IMR-90 (cell line): Measurements from ENCODE around the gene GMCL1. TPM values are rescaled to one million over a fixed set of nuclear protein-coding genes. Genes with fewer than 3 reads are reported as not detected.

Experiments used
- ATAC-seq: fragments of 200-7000 bp; cut with Tn5 transposase; 2 replicates; pipeline ENCODE4 v1.9.1; 2020; ENCODE audit warnings: low read depth, mild to moderate bottlenecking, moderate library complexity
- BruUV-seq: library from RNA; stranded (reverse); fragments of 400-500 nt; replicated peaks from 2 replicates; lab custom pipeline; 2021; lab: Mats Ljungman, UMichigan
- CTCF ChIA-PET: fragments of 300-600 bp; formaldehyde crosslinking; extraction: SDS; loops from one replicate; lab custom pipeline; 2021; ENCODE audit warnings: antibody characterized with exemption; lab: Yijun Ruan, JAX
- POLR2A ChIA-PET: fragments of 300-600 bp; sonication (Branson Sonifier 250); formaldehyde crosslinking; loops from one replicate; lab custom pipeline; 2022; ENCODE audit warnings: antibody characterized with exemption; ENCODE audit not compliant: unreplicated experiment; lab: Charles Lee
- DNase-seq: peaks from one replicate; pipeline ENCODE4 v3.0.0; 2013
- H2AFZ ChIP-seq: replicated peaks from 2 replicates; pipeline ENCODE3; 2013; ENCODE audit warnings: low read length, mild to moderate bottlenecking; ENCODE audit not compliant: poor library complexity
- H2AK5ac ChIP-seq: 2 replicates; pipeline ENCODE4 v1.6.1; 2013; ENCODE audit warnings: low read depth, low read length, inconsistent platforms
- H2AK9ac ChIP-seq: replicated peaks from 2 replicates; pipeline ENCODE3; 2013; ENCODE audit warnings: mild to moderate bottlenecking, low read depth, low read length, moderate library complexity; ENCODE audit not compliant: poor library complexity
- H2BK120ac ChIP-seq: 2 replicates; pipeline ENCODE4 v1.6.1; 2013; ENCODE audit warnings: low read depth, low read length, inconsistent platforms
- H2BK15ac ChIP-seq: 3 replicates; pipeline ENCODE4 v1.6.1; 2013; ENCODE audit warnings: low read depth, low read length, inconsistent platforms
- H2BK20ac ChIP-seq: 2 replicates; pipeline ENCODE4 v1.6.1; 2013; ENCODE audit warnings: low read depth, mild to moderate bottlenecking, inconsistent platforms, low read length, moderate library complexity
- H2BK5ac ChIP-seq: 2 replicates; pipeline ENCODE4 v1.6.1; 2013; ENCODE audit warnings: mild to moderate bottlenecking, low read depth, low read length, inconsistent platforms; ENCODE audit not compliant: poor library complexity, severe bottlenecking
- H3K14ac ChIP-seq: replicated peaks from 2 replicates; pipeline ENCODE4 v1.6.1; 2013; ENCODE audit warnings: low read depth, low read length, inconsistent platforms
- H3K18ac ChIP-seq: 2 replicates; pipeline ENCODE4 v1.6.1; 2013; ENCODE audit warnings: low read depth, low read length, control low read depth
- H3K23ac ChIP-seq: 2 replicates; pipeline ENCODE4 v1.6.1; 2013; ENCODE audit warnings: low read depth, low read length, inconsistent platforms
- H3K27ac ChIP-seq: 2 replicates; pipeline ENCODE4 v1.5.1; 2013; ENCODE audit warnings: mild to moderate bottlenecking, control low read depth, low read length; ENCODE audit not compliant: insufficient read depth
- H3K27me3 ChIP-seq: 2 replicates; pipeline ENCODE4 v1.6.1; 2013; ENCODE audit warnings: low read length; ENCODE audit not compliant: control insufficient read depth, insufficient read depth
- H3K36me3 ChIP-seq: 2 replicates; pipeline ENCODE4 v1.6.1; 2013; ENCODE audit warnings: low read length, mixed read lengths; ENCODE audit not compliant: control insufficient read depth, insufficient read depth
- H3K4ac ChIP-seq: 2 replicates; pipeline ENCODE4 v1.6.1; 2013; ENCODE audit warnings: low read depth, low read length, inconsistent platforms
- H3K4me1 ChIP-seq: 2 replicates; pipeline ENCODE4 v1.6.1; 2013; ENCODE audit warnings: low read length, mixed read lengths; ENCODE audit not compliant: control insufficient read depth, insufficient read depth
- H3K4me2 ChIP-seq: 2 replicates; pipeline ENCODE4 v1.6.1; 2013; ENCODE audit warnings: low read depth, mild to moderate bottlenecking, control low read depth, low read length, moderate library complexity
- H3K4me3 ChIP-seq: 2 replicates; pipeline ENCODE4 v1.5.1; 2013; ENCODE audit warnings: low read depth, mild to moderate bottlenecking, control low read depth, low read length, moderate library complexity; ENCODE audit not compliant: insufficient read depth
- H3K56ac ChIP-seq: 2 replicates; pipeline ENCODE4 v1.6.1; 2013; ENCODE audit warnings: low read length, inconsistent platforms; ENCODE audit not compliant: insufficient read depth; ENCODE audit errors: extremely low read depth
- H3K79me1 ChIP-seq, 2 experiments: 2 replicates each; pipeline ENCODE4 v1.6.1; 2013; ENCODE audit warnings: low read length in 2 of 2, inconsistent platforms in 1 of 2, low read depth in 1 of 2
- H3K9ac ChIP-seq: 2 replicates; pipeline ENCODE4 v1.6.1; 2013; ENCODE audit warnings: low read depth, low read length, control low read depth
- H3K9me1 ChIP-seq: 2 replicates; pipeline ENCODE4 v1.6.1; 2013; ENCODE audit warnings: low read length, inconsistent platforms; ENCODE audit not compliant: insufficient read depth
- H3K9me3 ChIP-seq: 2 replicates; pipeline ENCODE4 v1.6.1; 2013; ENCODE audit warnings: low read length; ENCODE audit not compliant: control insufficient read depth, insufficient read depth
- H4K20me1 ChIP-seq: 2 replicates; pipeline ENCODE4 v1.6.1; 2013; ENCODE audit warnings: low read length, inconsistent platforms; ENCODE audit not compliant: insufficient read depth
- H4K5ac ChIP-seq: 2 replicates; pipeline ENCODE4 v1.6.1; 2013; ENCODE audit warnings: mild to moderate bottlenecking, low read depth, low read length, control low read depth
- H4K8ac ChIP-seq, 2 experiments: 2 replicates each; pipeline ENCODE4 v1.6.1; 2013; ENCODE audit warnings: low read depth in 2 of 2, low read length in 2 of 2, control low read depth in 1 of 2, inconsistent platforms in 1 of 2
- H4K91ac ChIP-seq: 2 replicates; pipeline ENCODE4 v1.6.1; 2013; ENCODE audit warnings: low read depth, low read length, inconsistent platforms; ENCODE audit not compliant: insufficient read depth
- BHLHE40 ChIP-seq: fragments of 150-350 bp; IDR thresholded peaks from 2 replicates; pipeline ENCODE4 v1.6.1; 2016; ENCODE audit warnings: mild to moderate bottlenecking, low read depth, low read length
- CEBPB ChIP-seq: IDR thresholded peaks from 2 replicates; pipeline ENCODE4 v1.6.1; 2012; ENCODE audit warnings: low read depth, low read length, improper control_type of control experiment
- CHD1 ChIP-seq: IDR thresholded peaks from 2 replicates; pipeline ENCODE4 v1.6.1; 2012; ENCODE audit warnings: low read depth, low read length, improper control_type of control experiment
- CTCF ChIP-seq: conservative IDR thresholded peaks from 2 replicates; pipeline ENCODE4 v1.5.1; 2012; ENCODE audit warnings: mild to moderate bottlenecking, low read depth, low read length, improper control_type of control experiment
- ELK1 ChIP-seq: fragments of 150-350 bp; IDR thresholded peaks from 2 replicates; pipeline ENCODE4 v1.6.1; 2016; ENCODE audit warnings: low read depth, mild to moderate bottlenecking, low read length, moderate library complexity, borderline replicate concordance
- FOS ChIP-seq: fragments of 150-350 bp; IDR thresholded peaks from 2 replicates; pipeline ENCODE4 v1.6.1; 2016; ENCODE audit warnings: low read depth, low read length
- MAFK ChIP-seq: IDR thresholded peaks from 2 replicates; pipeline ENCODE4 v1.6.1; 2012; ENCODE audit warnings: low read depth, low read length, improper control_type of control experiment
- MAZ ChIP-seq: IDR thresholded peaks from 2 replicates; pipeline ENCODE4 v1.6.1; 2012; ENCODE audit warnings: low read depth, mild to moderate bottlenecking, low read length, improper control_type of control experiment, moderate library complexity, borderline replicate concordance
- MXI1 ChIP-seq: IDR thresholded peaks from 2 replicates; pipeline ENCODE4 v1.6.1; 2012; ENCODE audit warnings: low read depth, mild to moderate bottlenecking, low read length, moderate library complexity, borderline replicate concordance
- NFE2L2 ChIP-seq: fragments of 150-350 bp; IDR thresholded peaks from 2 replicates; pipeline ENCODE4 v1.6.1; 2016; ENCODE audit warnings: low read depth, mild to moderate bottlenecking, low read length
- POLR2A ChIP-seq: IDR thresholded peaks from 2 replicates; pipeline ENCODE4 v1.6.1; 2012; ENCODE audit warnings: mild to moderate bottlenecking, low read depth, low read length
- RAD21 ChIP-seq: IDR thresholded peaks from 2 replicates; pipeline ENCODE4 v1.6.1; 2012; ENCODE audit warnings: low read length, improper control_type of control experiment
- RCOR1 ChIP-seq: IDR thresholded peaks from 2 replicates; pipeline ENCODE4 v1.6.1; 2012; ENCODE audit warnings: mild to moderate bottlenecking, low read length, improper control_type of control experiment; ENCODE audit not compliant: insufficient replicate concordance
- RFX5 ChIP-seq: IDR thresholded peaks from 2 replicates; pipeline ENCODE4 v1.8.0; 2012; ENCODE audit warnings: low read depth, mild to moderate bottlenecking, low read length, moderate library complexity
- SMC3 ChIP-seq: fragments of 150-350 bp; IDR thresholded peaks from 2 replicates; pipeline ENCODE4 v1.6.1; 2016; ENCODE audit warnings: low read depth, mild to moderate bottlenecking, antibody characterized with exemption, low read length, moderate library complexity
- USF2 ChIP-seq: fragments of 150-350 bp; IDR thresholded peaks from 2 replicates; pipeline ENCODE4 v1.6.1; 2017; ENCODE audit warnings: mild to moderate bottlenecking, antibody characterized with exemption, low read length, low read depth
- WGBS, 2 experiments: methylation state at CpG; one replicate each; pipeline versions ENCODE4 v1.1.5 to v1.1.7; 2013; ENCODE audit warnings: missing lambda C conversion rate in 2 of 2; ENCODE audit not compliant: insufficient read length in 1 of 2; ENCODE audit errors: extremely low coverage in 2 of 2; 5-methylcytosine and 5-hydroxymethylcytosine counted together
- dilution Hi-C: fragments of 300-500 bp; cut with HindIII; formaldehyde crosslinking; loops from one replicate; pipeline ENCODE4 v1.14.3; 2018; ENCODE audit warnings: low sequenced_read_pairs; ENCODE audit not compliant: unreplicated experiment
- in situ Hi-C: fragments of 300-500 bp; cut with MboI; formaldehyde crosslinking; loops from 3 replicates; pipeline ENCODE4 v1.14.3; 2019; ENCODE audit warnings: low sequenced_read_pairs, inconsistent platforms, mixed read lengths
- intact Hi-C: fragments of 100-400 bp; cut with micrococcal nuclease; formaldehyde crosslinking; loops from 2 replicates; pipeline ENCODE4 v1.10.0; 2022
- polyA plus RNA-seq, 3 experiments: library from polyadenylated mRNA; depleted of rRNA; stranded (reverse); fragments of >200 nt; gene quantifications; 2 replicates each; pipeline ENCODE4 v1.2.3, GENCODE V29; 2012; ENCODE audit warnings: low replicate concordance in 1 of 3
- total RNA-seq: library from RNA; depleted of rRNA; stranded (reverse); fragments of >200 nt; gene quantifications from 2 replicates; pipeline ENCODE4 v1.2.3, GENCODE V29; 2012

GMCL1 gene
- total and polyA plus RNA-seq, 2 of the 4 experiments (the other 2 are of a cell fraction): 2.8 to 3.4 TPM

GRCh38 chr2:69810550-69810949, 18.9 kb upstream of the GMCL1 start:
- Histone ChIP-seq H2BK15ac (no peak overlapping the region), H3K9ac (no peak overlapping the region), H3K23ac (no peak overlapping the region), H2BK120ac (no peak overlapping the region), H3K4ac (no peak overlapping the region), H3K36me3 (peaks cover 30% of the 10 kb centered on the region), H3K18ac (no peak overlapping the region), H3K9me1 (0 out of 2 replicates have a peak, but pooled peaks cover 3% of the 10 kb centered on the region), H2BK20ac (no peak overlapping the region), H3K79me1 (no peaks in the 10 kb centered on the region; a peak in 1 of 4 replicates), H2AFZ (no peak overlapping the region), H3K4me2 (no peak overlapping the region), H2AK5ac (no peak overlapping the region), H4K91ac (no peak overlapping the region), H3K4me3 (no peak overlapping the region), H3K56ac (no peak overlapping the region), H3K4me1 (no peaks in the 10 kb centered on the region), H4K8ac (no peak overlapping the region), H2AK9ac (no peak overlapping the region), H4K5ac (no peak overlapping the region), H2BK5ac (no peak overlapping the region), H4K20me1 (no peaks in the 10 kb centered on the region), H3K27me3 (no peaks in the 10 kb centered on the region), H3K9me3 (no peaks in the 10 kb centered on the region), H3K14ac (no peak overlapping the region), H3K27ac (no peak overlapping the region)
- ATAC-seq (no peak), DNase-seq (no peak)
- in situ Hi-C loops (loop anchor here (10.0 kb wide), 1 partner anchor 246 kb away; no protein-coding TSS in a partner anchor), dilution Hi-C loops (no loop called here), intact Hi-C loops (loop anchor here (10.0 kb wide), 1 partner anchor 256 kb away; no protein-coding TSS in a partner anchor)
- WGBS, 2 experiments: 100% methylated on average over 2 of the region's 6 CpGs; no CpG with 5 or more reads in 1 of the 2 experiments
- BruUV-seq: no TSS peak
- TF ChIP-seq MAZ (no peak), CTCF (no peak), BHLHE40 (no peak), ELK1 (no peak), MXI1 (no peak), RCOR1 (no peak), RFX5 (no peak), RAD21 (no peak), NFE2L2 (no peak), MAFK (no peak), CHD1 (no peak), FOS (no peak), CEBPB (no peak), USF2 (no peak), POLR2A (no peak), SMC3 (no peak)
- POLR2A ChIA-PET: interaction anchor here (0.6 kb wide), 1 partner anchor 87 kb away, joined by 4 read pairs; no protein-coding TSS in a partner anchor
- CTCF ChIA-PET: interaction anchor here (2.5 kb wide), 1 partner anchor 86 kb away, joined by 8 read pairs; no protein-coding TSS in a partner anchor
